Lower leg skin (tissue), 3 donors: ENCODE data around the gene CDH13.

ENCODE experiments used
- POLR2A ChIP-seq, 2 donors: fragments of 450-650 bp; IDR thresholded peaks; one replicate each; pipeline ENCODE4 v1.6.1; 2016 to 2017; ENCODE audit warnings: antibody characterized with exemption in 2 of 2, mild to moderate bottlenecking in 1 of 2, moderate library complexity in 1 of 2
- TF ChIP-seq, protein P1 (sequence below), 3 donors: fragments of 450-650 bp; IDR thresholded peaks; one replicate each; pipeline ENCODE4 v1.5.1; 2016; ENCODE audit warnings: antibody characterized with exemption in 3 of 3, mild to moderate bottlenecking in 3 of 3, moderate library complexity in 2 of 3

DNA sequence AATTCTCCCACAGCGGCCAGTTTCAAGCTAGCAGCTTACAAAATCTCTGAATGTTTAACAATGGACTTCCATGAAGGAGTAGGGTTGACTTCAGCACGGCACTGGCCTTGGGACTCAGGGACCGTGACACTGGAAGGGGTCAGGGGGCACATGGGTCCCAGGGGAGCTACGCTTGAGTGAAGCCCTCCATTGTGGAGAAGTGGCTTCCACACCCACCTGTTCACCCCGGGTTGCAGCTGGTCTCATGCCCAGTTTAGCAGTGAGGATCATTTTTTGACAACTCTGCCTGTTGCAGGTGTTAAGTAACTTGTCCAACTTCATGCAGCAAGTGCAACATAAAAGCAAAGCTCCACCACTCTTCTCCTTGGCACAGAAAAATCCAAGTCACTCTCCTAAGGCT is 510.2 kb downstream of the CDH13 start:
- TF ChIP-seq, protein P1, sequence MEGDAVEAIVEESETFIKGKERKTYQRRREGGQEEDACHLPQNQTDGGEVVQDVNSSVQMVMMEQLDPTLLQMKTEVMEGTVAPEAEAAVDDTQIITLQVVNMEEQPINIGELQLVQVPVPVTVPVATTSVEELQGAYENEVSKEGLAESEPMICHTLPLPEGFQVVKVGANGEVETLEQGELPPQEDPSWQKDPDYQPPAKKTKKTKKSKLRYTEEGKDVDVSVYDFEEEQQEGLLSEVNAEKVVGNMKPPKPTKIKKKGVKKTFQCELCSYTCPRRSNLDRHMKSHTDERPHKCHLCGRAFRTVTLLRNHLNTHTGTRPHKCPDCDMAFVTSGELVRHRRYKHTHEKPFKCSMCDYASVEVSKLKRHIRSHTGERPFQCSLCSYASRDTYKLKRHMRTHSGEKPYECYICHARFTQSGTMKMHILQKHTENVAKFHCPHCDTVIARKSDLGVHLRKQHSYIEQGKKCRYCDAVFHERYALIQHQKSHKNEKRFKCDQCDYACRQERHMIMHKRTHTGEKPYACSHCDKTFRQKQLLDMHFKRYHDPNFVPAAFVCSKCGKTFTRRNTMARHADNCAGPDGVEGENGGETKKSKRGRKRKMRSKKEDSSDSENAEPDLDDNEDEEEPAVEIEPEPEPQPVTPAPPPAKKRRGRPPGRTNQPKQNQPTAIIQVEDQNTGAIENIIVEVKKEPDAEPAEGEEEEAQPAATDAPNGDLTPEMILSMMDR (IDR thresholded peaks at IDR 0.05): no peak
- TF ChIP-seq POLR2A (IDR thresholded peaks at IDR 0.05): no peak
